Ovary (tissue), 3 donors: ENCODE results near the gene ABL1.

ENCODE experiments used
- CTCF ChIP-seq, 3 donors: fragments of 450-650 bp in 2 of 3; fragments of 200-600 bp in 1 of 3; IDR thresholded peaks; one replicate each; pipeline versions ENCODE4 v1.5.1 to v1.8.0; 2016 to 2022; ENCODE audit warnings: antibody characterized with exemption in 3 of 3, mild to moderate bottlenecking in 1 of 3
- POLR2A ChIP-seq: fragments of 450-650 bp; IDR thresholded peaks from one replicate; pipeline ENCODE4 v1.6.1; 2017; ENCODE audit warnings: antibody characterized with exemption, mild to moderate bottlenecking, moderate library complexity
- donor health status: DM: no; HTN: no; CAD: no.

- no peak for TF ChIP-seq CTCF (IDR thresholded peaks at IDR 0.05)
- no peak for TF ChIP-seq POLR2A
Measured at GRCh38 chr9:130906735-130907416, 71.8 kb downstream of the ABL1 start.
